ENCODE results near the gene MYH6.
"Not testable (repeated sequence)": the region's sequence is repeated elsewhere in the genome, so short reads cannot be mapped to it uniquely, and the experiment has no call there.

MYH6 gene

GRCh38 chr14:23389871-23390270 lies 18.2 kb downstream of the MYH6 start:
- not testable (repeated sequence) for FAIRE-seq

DNA sequence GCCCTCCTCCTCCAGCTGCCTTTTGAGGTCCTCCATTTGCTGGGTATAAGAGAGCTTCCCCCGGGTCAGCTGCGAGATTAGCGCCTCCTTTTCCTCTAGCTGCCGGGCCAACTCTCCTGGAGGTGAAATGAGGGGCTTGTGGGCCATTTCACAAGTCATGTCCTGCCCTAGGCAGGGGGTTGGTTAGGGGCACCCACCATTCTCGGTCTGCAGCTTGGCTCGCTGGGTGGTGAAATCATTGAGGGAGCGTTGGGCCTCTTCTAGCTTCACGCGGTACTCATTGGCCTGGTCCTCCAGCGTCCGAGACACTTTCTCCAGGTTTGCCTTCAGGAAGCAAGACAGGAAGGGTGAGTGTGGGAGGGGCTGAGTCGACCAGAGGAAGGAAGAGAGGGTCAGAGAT lies 18.7 kb downstream of the MYH6 start:
- FAIRE-seq, result no peak

GRCh38 chr14:23388996-23389395 lies 19.1 kb downstream of the MYH6 start:
- no peak for FAIRE-seq

DNA sequence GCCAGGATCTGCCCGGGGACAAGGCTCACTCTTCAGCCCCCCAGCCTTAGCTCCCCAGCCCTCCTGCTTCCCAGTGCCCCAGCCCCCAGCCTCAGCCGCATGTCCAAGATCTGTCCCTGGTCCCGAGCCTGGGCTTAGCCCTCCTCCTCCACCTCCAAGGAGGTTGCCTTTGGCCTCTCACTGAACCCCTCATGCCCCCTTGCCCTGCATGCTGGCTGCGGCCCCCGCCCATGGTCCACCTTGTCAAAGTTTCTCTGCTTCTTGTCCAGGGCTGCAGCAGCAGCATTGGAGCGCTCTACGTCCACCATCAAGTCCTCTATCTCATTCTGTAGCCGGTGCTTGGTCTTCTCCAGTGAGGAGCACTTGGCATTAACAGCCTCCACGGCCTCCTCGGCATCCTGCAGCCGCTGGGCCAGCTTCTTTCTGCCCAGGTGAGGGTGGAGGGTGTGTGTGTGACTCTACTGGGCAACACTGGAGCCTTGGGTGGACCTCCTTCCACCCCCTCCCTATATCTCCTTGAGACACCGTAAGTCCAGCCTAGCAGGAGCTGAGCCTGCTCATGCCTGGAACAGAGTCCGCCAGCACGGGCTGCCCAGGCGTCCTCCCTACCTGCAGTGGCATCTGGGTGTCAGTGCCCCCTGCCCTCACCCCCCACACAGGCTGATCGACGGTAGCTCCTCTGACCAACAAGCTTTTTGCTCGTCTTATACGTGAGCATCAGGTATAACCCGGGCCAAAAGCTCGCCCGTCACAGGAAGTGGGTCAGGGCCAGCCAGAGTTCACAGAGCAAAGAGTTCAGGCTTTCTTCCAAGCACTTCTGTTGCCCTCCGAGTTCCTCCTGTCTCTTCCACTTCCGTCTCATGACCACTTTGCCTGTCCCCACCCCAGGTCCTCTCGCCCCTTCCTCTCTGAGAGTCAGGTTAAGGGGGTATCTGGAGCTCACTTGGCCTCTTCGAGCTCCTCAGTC lies 19.9 kb downstream of the MYH6 start:
- no peak for FAIRE-seq

DNA sequence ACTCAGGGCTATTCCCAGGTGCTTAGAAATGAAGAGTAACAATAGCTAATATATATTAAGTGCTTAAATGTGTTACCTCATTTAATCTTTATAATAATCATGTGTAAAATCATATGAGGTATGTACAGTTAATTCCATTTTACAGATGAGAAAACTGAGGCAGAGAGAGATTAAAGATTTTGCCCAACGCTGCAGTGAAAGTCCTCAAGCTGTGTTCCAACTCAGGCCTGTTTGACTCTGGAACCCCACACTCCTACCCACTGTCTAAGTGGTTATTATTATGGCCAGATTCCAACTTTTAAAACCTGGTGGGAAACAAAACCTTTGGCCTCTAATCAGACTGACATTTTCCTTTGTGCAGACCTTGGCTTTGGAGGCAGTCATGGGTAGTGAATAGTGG lies 21.1 kb downstream of the MYH6 start:
- FAIRE-seq, result no peak

GRCh38 chr14:23386266-23386657 lies 21.8 kb downstream of the MYH6 start:
- not testable (repeated sequence) for FAIRE-seq

DNA sequence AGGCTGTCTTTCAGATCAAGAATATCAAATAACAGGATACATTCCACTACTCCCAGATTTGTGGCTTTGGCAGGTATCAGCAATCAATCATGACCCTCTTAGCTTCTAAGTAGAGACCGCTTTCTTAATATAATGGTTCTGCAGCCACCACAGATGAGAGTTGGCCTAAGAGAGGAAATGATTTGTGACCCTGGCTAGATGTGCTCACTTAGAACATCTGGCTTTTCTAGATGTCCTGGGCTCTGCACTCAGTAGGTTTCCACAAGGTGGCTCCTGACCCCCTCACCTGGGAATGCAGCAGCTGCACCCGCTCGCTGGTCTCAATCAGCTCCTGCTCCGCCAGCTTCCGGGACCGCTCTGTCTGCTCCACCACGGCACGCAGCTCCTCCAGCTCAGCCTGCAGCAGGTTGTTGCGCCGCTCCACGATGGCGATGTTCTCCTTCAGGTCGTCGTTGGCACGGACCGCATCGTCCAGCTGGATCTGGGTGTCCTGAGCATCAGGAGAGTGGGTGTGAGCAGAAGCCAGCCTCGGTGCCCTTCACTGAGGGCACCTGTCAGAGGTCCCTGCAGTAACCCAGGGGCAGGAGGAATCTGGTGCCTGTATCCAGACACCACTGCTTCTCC lies 22.3 kb downstream of the MYH6 start:
- FAIRE-seq, result no peak

DNA sequence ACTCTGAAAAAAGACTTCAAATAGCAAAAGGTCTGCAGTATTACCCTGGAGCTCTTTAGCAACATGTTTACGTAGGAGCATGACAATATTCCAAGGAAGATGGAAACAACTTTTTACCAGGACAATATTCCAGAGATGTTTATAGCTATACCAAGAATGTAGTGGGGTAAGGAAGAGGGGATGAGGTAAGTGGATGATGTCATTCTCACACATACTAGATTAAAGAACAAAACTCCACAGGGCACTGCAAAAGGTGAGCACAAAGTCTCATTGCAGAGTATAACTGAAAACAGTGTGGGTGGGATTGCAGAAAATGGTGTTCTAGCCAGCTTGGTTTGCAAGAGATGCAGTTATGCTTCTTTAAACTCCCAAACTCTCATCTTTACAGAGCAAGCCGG lies 22.8 kb downstream of the MYH6 start:
- FAIRE-seq, result no peak

DNA sequence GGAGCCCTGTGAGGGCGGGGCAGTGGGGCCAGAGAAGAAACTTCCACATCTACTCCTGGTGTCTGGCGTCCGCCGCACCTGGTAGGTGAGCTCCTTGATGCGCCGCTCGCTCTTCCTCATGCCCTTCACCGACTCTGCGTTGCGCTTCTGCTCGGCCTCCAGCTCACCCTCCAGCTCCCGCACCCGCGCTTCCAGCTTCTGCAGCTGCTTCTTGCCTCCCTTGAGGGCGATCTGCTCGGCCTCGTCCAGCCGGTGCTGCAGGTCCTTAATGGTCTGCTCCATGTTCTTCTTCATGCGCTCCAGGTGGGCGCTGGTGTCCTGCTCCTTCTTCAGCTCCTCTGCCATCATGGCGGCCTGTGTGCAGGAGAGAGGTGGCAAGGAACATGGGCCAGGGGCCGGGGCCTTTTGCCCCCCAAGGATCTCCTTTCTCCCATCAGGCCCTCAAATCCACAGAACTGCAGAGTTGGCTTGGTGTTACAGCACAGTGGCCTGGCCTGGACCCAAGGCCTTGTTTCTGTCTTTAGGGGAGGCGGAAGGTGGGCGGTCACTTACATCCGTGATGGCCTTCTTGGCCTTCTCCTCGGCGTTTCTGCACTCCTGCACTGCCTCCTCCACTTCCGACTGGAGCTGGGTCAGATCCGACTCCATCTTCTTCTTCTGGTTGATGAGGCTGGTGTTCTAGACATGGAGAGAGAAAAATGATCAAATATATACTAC lies 23.6 kb downstream of the MYH6 start:
- no peak for FAIRE-seq

GRCh38 chr14:23382731-23383440 lies 25.2 kb downstream of the MYH6 start:
- no peak for FAIRE-seq

- no peak for FAIRE-seq
Observed at GRCh38 chr14:23382276-23382675, 25.8 kb downstream of the MYH6 start.

GRCh38 chr14:23381871-23382270 lies 26.2 kb downstream of the MYH6 start:
- FAIRE-seq, result no peak

DNA sequence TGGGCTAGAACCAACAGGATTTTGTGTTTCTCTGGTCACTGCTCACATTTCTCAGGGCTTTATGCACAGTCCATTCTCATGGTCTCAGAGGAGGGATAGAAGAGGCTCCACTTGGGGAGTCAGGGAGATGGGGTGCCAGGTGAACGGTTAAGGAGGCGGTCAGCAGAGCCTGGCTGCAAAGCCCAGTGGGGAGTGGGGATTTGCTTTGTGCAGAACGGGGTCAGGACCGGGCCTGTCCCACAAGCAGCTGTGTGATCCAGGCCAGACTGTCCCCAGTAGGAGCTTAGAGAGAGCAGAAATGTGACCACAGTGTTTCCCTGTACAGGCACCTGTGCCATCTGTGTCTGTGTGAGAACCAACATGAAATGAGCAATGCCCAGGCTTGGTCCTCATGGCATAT lies 27.1 kb downstream of the MYH6 start:
- FAIRE-seq, result no peak

DNA sequence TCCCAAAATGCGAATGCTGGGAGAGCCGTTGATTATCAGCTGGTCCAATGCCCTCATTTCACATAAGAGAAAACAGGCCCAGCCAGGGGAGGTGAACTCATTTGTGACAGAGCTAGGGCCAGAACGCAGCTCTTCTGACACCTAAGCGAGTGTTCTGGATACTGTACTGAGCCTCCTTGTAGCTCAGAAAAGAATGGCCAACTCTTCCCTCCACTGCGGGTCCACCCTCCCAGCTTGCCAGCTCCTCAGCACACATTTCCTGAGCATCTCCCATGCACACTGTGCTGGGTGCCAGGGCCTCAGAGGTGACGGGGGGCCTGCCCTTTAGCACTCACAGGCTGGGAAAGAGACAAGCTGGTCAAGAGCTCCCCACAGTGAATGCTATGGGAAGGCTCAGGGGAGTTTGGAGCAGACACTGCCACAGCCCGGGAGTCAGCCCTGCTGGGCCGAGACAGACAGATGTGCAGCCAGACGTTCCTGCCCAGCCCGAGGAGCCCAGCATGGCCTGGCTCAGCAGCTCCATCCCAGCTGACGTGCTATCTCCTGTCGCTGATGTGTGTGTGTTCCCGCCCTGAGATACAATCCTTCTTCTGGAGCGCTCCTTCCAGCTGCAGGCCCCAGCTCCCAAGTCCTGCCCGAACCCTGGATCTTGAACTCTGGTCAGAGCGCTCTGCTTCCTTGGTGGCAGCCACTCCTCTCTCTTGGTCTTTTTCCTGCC lies 27.7 kb downstream of the MYH6 start:
- no peak for FAIRE-seq

DNA sequence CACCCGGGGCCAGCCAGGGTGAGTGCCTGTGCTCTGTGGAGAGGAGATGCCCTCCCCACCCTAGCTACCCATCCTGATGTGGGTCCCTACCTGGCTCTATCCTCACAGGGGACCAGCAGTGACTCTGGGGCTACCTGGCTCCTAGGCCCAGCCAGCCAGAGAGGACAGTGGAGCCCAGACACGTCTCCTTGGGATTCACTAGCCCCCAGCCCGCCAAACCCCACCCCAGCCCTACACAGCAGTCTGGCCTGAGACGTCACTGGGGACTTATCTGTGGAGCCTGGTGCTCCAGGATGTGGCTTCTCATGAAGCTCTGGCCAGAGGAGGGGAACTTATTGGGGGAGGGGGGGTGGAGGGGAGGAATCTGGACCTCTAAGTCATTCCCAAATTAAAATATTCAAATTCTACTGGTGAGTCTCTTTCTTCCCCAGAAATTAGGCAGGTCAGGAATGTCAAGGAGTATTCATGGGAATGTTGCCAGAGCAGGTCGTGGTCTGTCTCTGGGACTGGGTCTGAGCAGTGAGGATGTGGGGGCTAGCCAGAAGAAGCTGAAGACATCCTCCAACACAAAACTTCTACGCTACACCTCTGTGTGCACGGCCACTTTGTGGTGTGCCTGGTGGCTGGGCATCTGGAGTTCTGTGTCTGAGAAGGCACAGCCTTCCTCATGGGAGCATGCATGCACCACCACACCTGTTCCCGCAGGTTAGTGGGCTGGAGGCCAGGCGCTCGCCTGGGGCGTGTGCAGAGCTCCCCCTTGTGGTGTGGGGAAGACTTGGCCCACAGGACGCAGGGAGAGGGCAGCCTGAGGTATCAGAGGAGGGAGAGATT lies 28.5 kb downstream of the MYH6 start:
- no peak for FAIRE-seq

DNA sequence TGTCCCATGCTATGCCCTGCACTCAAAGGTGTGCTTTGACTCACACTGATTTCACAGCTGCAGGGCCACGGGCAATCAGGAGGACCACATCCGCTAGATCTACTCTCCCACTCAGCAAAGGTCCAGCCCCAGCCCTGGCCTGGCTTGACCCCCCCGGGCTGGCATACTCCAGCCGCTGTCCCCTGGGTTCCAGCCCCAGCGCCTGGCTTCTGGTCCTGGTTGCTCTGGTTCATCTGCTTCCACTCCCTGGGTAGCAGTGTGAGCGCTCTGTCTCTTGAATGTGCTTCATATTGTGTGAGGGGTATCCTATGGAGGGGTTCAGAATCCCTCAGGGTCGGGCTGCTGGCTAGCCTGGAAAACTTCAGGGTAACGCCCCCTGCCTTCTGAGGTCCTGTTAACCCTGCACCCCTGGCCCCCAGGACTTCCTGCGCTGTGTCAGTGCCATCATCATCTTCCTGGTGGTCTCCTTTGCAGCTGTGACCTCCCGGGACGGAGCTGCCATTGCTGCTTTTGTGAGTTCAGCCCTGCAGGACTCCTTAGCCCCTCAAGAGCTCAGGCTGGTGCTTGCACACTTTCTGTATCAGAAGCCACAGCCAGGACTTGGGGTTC lies 29.4 kb downstream of the MYH6 start:
- FAIRE-seq, result no peak

DNA sequence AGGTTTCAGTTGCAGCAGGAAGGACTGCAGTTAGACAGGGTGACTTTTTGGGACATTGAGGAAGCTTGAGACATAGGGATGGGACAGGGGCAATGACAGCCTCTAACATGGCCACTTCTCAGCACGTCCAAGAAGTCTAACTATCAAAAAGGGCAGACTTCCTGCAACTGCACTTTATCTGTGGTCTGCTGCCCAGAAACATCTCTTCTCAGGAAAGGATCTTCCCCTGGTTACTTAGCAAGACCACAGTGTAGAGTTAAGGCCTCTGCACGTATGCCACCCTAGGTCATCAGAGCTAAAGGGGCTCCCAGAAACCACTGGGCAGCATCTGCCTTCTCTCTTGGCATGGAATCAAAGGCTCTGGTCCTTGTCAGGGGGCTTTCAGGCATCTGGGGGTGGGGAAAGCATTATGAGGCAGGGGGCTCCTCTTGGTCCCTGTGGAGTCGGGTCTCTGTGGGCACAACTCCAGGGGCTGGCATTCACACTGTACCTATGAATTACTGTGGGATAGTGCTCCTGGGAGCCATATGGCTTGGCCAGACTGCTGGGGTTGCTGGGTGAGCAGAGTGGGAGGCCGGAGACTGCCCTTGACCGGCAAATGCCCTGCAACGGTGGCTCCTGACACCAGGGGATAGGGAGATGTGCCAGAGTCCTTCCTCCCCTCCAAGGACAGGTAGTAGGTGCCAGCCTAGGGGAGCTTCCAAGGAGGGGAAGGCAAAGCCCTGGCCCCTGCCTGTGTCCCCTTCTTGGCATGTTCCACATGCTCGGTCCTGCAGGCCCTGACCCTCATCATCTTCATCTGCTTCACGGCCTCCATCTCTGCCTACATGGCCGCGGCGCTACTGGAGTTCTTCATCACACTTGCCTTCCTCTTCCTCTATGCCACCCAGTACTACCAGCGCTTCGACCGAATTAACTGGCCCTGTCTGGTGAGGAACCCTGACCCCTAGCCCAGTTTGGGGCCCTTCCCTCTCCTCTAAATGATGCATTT lies 30.2 kb downstream of the MYH6 start:
- no peak for FAIRE-seq

- no peak for FAIRE-seq
Observed at GRCh38 chr14:23377198-23377550, 30.9 kb downstream of the MYH6 start.

- no peak for FAIRE-seq
Observed at GRCh38 chr14:23376482-23377197, 31.4 kb downstream of the MYH6 start, which contains the start of gene CMTM5. Gene CMTM5, plus strand, starts transcription at chr14:23377046. Its CDS starts 206 bp downstream, at chr14:23377252.

Data from endometrium (tissue), 2 donors.